ENCODE measurements around the gene FGD4.

- no peak for TF ChIP-seq CTCF (IDR thresholded peaks at IDR 0.05)
- TF ChIP-seq POLR2A (IDR thresholded peaks at IDR 0.05), result no peak
Measured at GRCh38 chr12:32454866-32455265, 55.5 kb downstream of the FGD4 start.

All from body of pancreas (tissue), 4 donors.